GM19328 (cell line): Measurements from ENCODE around the gene GOLGA6L9.
"Not testable (repeated sequence)": the region's sequence is repeated elsewhere in the genome, so short reads cannot be mapped to it uniquely, and the experiment has no call there.

Experiments used
- ATAC-seq: cut with Tn5 transposase; IDR thresholded peaks from one replicate; pipeline ENCODE4 v1.9.1; 2021; ENCODE audit warnings: mild to moderate bottlenecking, moderate library complexity; ENCODE audit not compliant: unreplicated experiment

GOLGA6L9 gene

DNA sequence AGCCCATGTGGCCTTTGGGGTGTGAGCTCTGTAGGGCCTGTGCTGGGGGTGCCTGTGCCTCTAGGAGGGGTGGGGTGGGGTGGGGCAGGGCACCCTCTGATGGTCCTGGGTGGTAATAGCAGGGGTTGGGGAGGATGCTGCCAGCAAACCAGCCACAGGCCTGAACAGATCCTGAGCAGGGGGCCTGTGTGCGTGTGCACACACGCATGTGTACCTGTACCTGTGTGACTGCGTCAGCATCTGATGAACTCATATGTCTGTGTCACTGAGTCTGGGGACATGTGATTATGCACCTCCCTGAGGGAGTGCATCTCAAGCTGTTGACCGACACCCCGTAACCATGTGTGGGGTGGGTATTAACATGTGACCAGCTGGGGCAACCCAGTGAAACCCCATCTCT is 36.0 kb downstream of the GOLGA6L9 start:
- not testable (repeated sequence) for ATAC-seq

- peak; percentile 76 for ATAC-seq
These were observed 38.6 kb downstream of the GOLGA6L9 start for GRCh38 chr15:82468205-82468604.

GRCh38 chr15:82469381-82469780 is 39.8 kb downstream of the GOLGA6L9 start:
- not testable (repeated sequence) for ATAC-seq

DNA sequence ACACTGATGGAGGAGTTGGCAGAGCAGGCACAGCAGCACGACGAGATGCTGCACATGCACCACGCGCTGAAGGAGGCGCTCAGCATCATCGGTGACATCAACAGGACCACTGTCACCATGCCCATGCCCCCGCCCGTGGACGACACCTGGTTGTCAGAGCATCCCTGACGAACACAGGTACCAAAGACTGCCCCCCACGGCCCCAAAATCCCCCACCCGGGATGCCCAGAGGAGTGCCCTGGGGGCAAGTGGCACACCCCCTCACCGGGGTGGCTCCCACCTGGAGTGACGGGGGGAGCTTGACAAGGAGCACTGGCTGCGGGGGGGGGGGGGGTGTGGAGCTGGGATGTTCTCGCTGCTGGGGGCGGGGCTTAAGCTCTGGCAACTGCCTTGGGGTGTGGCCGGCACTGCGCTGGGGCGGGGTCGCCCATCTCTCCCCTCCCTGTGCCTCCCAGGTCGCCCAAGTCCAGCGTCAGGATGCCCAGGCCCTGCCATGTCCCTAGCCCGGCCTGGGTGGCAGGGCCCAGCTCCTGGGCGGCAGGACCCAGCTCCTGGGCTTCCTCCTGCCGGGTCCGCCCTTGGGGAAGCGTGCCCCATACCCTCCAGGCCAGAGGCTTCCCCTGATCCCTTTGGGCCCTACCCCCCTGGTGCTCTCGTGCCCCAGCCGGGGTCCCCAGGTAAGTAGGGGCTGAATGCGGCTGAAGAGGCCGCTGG is 42.8 kb downstream of the GOLGA6L9 start:
- ATAC-seq = not testable (repeated sequence)

DNA sequence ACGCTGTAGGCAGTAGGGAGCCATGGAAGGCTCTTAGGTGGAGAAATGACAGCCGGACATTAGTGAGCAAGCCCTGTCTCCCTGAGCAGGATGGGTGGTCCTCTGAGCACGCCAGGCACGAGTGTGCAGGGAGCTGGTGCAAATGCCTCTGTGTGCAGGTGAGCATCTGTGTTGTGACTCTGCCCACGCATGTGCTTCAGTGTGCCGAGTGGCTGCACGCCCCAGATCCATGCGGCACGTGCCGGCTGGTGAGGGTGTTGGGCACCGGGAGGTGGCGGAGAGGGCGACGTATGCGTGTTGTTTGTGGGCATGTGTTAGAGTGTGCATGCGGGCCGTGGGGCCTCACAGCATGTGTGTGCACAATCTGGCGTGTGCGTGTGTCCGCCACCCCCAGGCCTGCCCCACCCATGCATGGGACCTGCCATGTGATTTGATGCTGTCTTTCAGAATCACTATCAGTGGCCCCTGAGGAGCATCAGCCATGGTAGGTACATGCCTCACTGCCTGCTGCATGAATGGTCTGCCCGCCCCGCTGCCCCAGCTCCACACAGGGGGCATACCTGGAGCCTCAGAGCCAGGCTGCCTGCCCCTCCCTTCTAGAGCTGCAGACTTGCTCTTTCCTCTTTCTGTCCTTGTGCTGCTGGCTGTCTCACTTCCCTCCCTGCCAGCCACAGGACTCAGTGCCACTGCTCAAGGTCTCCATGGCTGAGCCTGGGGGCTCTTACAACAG is 45.1 kb downstream of the GOLGA6L9 start:
- ATAC-seq = not testable (repeated sequence)

- not testable (repeated sequence) for ATAC-seq
These were observed 45.8 kb downstream of the GOLGA6L9 start for GRCh38 chr15:82475345-82475967.

- ATAC-seq = not testable (repeated sequence)
These were observed 47.2 kb downstream of the GOLGA6L9 start for GRCh38 chr15:82476697-82477342.

GRCh38 chr15:82477343-82478057 is 47.9 kb downstream of the GOLGA6L9 start:
- not testable (repeated sequence) for ATAC-seq
